ENCODE measurements around the gene AMZ2. TPM values are rescaled to one million over a fixed set of nuclear protein-coding genes. Genes with fewer than 3 reads are reported as not detected.

Gene AMZ2
- total RNA-seq, 1 donor from 2014 or later = 66.5 TPM

DNA sequence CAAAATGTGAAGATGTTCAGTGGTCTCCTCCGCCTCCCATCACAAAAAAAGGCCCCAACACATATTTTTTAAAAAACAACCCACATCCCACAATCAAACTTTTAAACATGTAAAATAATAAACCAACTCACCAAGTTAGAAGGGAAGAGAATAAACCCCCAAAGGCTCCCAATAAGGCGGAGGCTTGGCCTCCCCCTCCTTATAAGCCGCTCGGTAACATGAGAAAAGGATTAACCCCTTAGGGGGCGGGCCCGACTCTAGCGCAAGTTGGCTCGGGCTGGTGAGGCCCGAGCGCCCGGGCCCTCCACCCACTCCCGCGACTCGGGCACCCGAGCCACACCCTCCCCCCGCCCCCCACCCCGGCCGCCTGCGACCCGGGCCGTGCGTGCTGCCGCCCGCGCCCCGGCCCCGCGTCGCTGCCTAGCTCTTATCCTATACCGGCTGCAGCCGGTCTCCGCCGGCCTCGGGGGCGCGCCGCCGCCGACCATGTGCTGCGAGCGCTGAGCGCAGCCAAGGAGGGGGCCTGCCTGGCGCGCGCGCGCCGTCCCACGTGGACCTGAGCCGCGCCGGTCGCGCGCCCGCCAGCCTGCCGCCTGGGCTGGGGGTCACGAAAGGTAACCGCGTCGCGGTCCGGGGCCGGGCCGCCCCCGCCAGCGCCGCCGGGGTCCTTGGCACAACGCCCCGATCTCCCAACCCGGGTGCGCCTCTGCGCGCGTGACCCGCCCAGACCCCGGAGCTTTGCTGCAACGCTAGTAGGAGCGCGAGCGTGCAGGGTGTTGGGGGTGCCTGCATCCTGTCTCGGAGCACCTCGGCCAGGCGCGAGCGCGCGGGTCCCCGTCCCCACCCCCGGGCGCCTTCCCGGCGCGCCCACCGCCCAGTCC is 43.4 kb downstream of the AMZ2 start, which contains the start of the genes ARSG and SLC16A6:
TSS of gene ARSG (plus strand) at position 541 of the 881 bp plus-strand sequence. CDS start 15,999 bp downstream, outside the sequence.
TSS of gene SLC16A6 (minus strand) at position 173 of the 881 bp plus-strand sequence. CDS start 12,807 bp downstream, outside the sequence.
- Mint-ChIP-seq H3K4me1 (ENCODE audit: low read depth) (peaks cover 16% of the 10 kb centered on the region), H3K4me3 (ENCODE audit: unreplicated experiment) (peak within 1 kb of the TSS; percentile 77), H3K9me3 (ENCODE audit: low read depth) (no peaks in the 10 kb centered on the region), H3K27me3 (ENCODE audit: low read depth) (peaks cover 10% of the 10 kb centered on the region), H3K36me3 (ENCODE audit: low read depth) (no peaks in the 10 kb centered on the region), H3K27ac (ENCODE audit: unreplicated experiment) (no peak within 1 kb of the TSS)
- DNase-seq (ENCODE audit: low spot score) = no peak
- TF ChIP-seq, protein P1, sequence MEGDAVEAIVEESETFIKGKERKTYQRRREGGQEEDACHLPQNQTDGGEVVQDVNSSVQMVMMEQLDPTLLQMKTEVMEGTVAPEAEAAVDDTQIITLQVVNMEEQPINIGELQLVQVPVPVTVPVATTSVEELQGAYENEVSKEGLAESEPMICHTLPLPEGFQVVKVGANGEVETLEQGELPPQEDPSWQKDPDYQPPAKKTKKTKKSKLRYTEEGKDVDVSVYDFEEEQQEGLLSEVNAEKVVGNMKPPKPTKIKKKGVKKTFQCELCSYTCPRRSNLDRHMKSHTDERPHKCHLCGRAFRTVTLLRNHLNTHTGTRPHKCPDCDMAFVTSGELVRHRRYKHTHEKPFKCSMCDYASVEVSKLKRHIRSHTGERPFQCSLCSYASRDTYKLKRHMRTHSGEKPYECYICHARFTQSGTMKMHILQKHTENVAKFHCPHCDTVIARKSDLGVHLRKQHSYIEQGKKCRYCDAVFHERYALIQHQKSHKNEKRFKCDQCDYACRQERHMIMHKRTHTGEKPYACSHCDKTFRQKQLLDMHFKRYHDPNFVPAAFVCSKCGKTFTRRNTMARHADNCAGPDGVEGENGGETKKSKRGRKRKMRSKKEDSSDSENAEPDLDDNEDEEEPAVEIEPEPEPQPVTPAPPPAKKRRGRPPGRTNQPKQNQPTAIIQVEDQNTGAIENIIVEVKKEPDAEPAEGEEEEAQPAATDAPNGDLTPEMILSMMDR (IDR thresholded peaks at IDR 0.05) = no peak

DNA sequence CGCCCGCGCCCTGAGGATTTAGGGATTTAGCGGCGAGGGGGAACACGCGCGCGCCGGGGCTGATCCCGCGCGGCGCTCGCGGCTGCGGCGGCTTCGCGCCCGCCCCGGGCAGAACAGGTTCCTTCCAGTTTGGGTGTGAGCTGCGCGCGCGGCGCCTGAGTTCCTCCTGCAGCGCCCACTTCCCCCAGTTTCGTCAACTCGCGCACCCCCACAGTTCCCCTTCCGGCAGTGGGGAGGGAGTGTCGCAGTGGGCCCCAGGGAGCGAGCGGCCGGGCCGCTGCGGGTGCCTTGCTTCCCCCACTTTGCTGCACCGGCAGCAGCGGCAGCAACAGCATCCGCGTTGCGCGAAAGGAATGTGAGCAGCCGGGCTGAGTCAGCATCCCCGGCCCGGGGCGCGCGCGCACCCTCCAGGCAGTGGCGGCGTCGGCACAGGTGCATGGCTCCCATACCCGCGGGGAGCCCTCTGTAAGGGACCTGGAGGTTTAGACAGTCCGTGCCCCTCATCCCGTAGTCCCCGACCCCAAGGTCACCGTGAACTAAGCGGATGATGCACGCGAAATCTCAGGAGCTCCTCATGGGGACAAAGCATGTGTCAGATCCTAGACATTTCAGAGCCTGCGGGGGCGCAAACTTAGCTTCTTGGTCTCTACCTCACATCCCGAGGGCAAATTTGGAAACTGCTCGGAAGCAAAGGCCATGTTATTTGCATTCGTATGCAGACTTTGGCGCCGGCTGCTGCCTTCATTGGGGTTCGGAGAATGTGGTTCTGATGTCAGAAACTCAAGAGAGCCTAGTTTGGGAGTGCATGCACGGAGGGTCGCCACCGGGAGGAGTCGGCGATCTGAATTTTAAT is 44.2 kb downstream of the AMZ2 start:
- Mint-ChIP-seq H3K4me1 (ENCODE audit: low read depth) (peaks cover 16% of the 10 kb centered on the region), H3K27me3 (ENCODE audit: low read depth) (peaks cover 10% of the 10 kb centered on the region), H3K4me3 (ENCODE audit: unreplicated experiment) (peak overlapping the region; percentile 65), H3K36me3 (ENCODE audit: low read depth) (no peaks in the 10 kb centered on the region), H3K9me3 (ENCODE audit: low read depth) (no peaks in the 10 kb centered on the region), H3K27ac (ENCODE audit: unreplicated experiment) (no peak overlapping the region)
- DNase-seq (ENCODE audit: low spot score) = no peak
- TF ChIP-seq, protein P1 (IDR thresholded peaks at IDR 0.05) = peak; percentile 28

DNA sequence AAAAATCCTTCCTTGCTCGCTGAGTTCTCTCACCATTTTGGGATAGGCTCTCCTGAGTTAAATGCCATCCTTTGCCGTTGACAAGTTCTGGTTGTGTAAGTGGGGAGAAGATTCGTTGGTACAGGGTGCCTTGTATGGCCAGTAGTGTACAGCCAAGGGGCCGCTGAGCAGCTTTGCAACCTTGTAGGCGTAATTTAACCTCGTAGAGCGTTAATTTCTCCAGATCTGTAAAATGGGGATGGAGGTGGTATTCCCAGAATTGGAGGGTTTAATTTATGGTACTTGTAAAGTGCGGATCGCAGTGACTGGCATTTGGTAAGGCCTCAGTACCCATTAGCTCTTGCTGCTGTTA is 44.8 kb downstream of the AMZ2 start:
- Mint-ChIP-seq H3K4me3 (ENCODE audit: unreplicated experiment) (no peak overlapping the region), H3K27ac (ENCODE audit: unreplicated experiment) (no peak overlapping the region), H3K4me1 (ENCODE audit: low read depth) (peaks cover 16% of the 10 kb centered on the region), H3K36me3 (ENCODE audit: low read depth) (no peaks in the 10 kb centered on the region), H3K9me3 (ENCODE audit: low read depth) (no peaks in the 10 kb centered on the region), H3K27me3 (ENCODE audit: low read depth) (peaks cover 10% of the 10 kb centered on the region)
- TF ChIP-seq, protein P1 (IDR thresholded peaks at IDR 0.05) = no peak
- DNase-seq (ENCODE audit: low spot score) = no peak

DNA sequence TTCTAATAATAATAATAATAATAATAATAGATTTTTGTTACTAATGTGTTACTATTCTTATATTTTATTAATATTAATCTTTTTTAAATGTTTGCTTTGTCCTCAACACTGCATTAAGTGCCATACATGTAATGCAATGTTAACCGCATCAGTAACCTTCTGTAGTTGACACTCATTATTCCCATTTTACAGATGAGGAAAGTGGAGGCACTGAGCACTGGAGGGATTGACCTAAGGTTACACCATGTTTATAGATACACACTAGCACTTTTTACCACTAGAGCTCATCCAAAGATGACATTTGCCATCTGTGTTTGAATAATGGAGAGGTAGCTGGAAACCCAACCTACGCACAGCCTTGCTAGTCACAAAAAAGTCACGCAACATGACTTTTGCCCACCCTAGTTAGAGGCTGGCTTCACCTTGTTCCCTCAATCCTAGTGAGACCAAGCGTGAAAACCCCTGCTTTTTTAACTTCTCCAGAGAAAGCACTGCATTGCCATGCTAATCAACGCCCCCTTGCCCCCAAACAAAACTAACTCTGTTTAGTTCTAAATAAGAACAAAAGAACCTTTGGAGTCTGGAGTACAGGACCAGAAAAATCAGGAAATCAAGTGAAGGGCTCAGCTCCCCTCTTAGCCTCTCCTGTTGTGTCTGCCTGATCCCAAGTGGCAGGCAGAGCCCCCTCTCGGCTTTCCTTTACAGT is 45.8 kb downstream of the AMZ2 start:
- no peak overlapping the region for H3K27ac Mint-ChIP-seq (ENCODE audit: unreplicated experiment)
- H3K4me1 Mint-ChIP-seq (ENCODE audit: low read depth) = peaks cover 16% of the 10 kb centered on the region
- TF ChIP-seq, protein P1 (IDR thresholded peaks at IDR 0.05) = no peak
- H3K4me3 Mint-ChIP-seq (ENCODE audit: unreplicated experiment) = no peak overlapping the region
- peaks cover 10% of the 10 kb centered on the region for H3K27me3 Mint-ChIP-seq (ENCODE audit: low read depth)
- no peaks in the 10 kb centered on the region for H3K36me3 Mint-ChIP-seq (ENCODE audit: low read depth)
- H3K9me3 Mint-ChIP-seq (ENCODE audit: low read depth) = no peaks in the 10 kb centered on the region
- DNase-seq (ENCODE audit: low spot score) = no peak
